GM19395 (cell line): ENCODE measurements around the gene VEZF1.
A peak's percentile ranks its signal among the peaks of the same experiment; 100 is the strongest.

Experiments used
- ATAC-seq: cut with Tn5 transposase; IDR thresholded peaks from one replicate; pipeline ENCODE4 v1.9.1; 2021; ENCODE audit warnings: mild to moderate bottlenecking, moderate library complexity; ENCODE audit not compliant: unreplicated experiment

Gene VEZF1

DNA sequence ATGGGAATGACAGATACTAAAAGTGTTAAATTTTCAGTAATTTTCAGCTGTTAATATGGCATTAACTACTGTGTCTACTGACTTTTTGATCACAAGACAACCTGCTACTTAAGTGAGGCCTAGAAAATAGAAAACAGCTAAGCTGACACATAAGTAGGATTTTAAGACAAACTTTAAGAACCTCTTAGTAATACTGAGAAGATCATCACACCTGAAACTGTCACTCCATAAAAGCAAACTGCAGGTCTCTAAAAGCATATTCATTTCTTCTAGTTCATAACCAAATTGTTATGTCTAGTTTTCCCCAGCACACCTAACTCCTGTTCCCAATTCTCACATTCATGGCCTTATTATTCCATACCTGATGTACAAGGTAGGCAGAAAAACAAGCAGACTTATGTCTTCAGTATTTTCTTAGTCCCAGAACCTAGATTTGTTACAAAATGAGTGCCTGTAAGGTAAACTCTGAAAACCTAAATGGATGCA lies 11.0 kb upstream of the VEZF1 start:
- no peak for ATAC-seq

- no peak for ATAC-seq
Observed at GRCh38 chr17:57997085-57997809, 9.2 kb upstream of the VEZF1 start.

DNA sequence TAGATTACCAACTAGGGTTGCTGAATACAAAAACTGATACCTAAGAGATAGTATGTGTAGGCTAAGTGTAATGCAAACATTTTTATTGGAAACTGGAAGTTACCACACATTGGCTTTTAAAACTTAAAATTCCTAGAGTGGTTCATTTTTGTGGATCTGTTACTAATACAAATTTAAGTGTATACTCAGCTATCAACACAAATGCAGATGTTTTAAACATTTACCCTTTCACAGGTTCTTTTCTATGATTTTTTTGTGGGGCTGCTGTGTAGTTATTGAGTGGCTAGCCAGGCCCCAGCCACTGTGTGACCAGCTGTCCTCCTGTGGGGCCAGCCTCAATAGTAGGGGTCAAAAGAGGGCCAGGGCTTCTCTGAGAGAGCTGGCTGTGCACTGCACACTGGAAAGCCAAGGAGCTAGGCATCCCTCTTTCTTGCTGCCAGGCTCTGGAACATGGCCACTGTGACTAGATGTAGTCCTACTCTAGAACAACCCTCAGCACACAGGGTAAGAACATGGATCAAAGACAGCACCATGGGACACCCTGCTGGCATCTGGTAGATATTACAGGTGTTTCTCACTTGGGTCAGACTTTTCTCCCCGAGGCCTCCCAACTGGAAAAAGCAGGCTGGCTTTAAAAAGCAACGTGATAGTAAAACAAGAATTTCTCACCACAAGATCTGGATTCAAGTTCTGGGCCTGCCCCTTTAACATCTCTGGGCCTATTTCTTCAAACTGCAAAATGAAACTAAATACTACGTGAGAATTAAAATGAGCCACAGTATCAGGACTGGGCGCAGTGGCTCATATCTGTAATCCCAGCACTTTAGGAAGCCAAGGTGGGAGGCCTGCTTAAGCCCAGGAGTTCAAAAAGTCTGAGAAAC lies 7.3 kb upstream of the VEZF1 start:
- no peak for ATAC-seq

- ATAC-seq: no peak
Observed at GRCh38 chr17:57994436-57994835, 6.4 kb upstream of the VEZF1 start.

GRCh38 chr17:57993471-57994365 lies 5.7 kb upstream of the VEZF1 start:
- ATAC-seq: no peak

- ATAC-seq: no peak
Observed at GRCh38 chr17:57991537-57991936, 3.5 kb upstream of the VEZF1 start.

GRCh38 chr17:57990037-57990436 lies 2.0 kb upstream of the VEZF1 start:
- no peak for ATAC-seq

DNA sequence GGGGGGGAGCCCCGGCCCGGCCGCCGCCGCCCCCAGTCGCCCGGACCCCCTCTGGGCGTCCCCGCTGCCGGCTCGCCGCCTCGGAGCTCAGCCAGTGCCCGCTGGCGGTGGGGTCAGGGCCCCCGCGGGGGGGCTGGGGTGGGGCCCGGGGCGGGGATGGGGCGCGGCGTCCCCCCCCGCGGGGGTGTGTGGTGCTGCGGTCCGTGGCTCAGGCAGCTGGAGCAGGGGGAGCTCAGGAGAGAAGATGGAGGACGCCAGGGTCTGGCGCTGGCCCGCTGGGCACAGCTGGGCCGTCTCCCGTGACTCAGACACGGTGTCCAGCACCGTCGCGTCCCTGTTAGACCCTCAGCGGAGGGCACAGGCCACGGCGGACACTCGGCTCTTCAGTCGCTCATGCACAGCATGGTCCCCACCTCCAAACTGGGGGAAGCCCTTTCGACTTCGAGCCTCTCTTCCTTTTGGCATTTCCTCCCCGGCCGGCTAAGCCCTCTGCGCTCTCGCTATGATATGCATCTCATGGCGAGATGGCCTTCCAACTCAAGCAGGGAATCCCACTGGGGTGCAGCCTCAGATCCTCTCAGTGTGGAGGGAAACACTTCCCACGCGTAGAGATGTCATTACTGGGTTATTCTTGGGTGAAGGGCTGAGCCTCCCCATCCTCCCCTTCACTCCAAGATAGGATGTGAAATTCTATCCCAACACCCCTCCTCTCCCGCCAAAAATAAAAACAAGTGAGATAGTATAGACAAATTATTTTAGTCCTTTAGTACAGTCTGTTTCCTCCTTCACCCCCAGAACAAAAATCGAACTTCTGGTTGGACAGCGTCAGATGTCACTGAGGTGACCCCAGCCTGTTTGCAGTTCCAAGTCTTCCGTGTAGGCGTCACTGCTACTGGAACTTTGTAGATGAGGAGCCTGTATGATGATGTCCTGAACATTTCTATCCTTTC lies 522 bp upstream of the VEZF1 start:
- peak; percentile 73 for ATAC-seq

- ATAC-seq: no peak
Observed at GRCh38 chr17:57986841-57987580, 1.0 kb downstream of the VEZF1 start.

GRCh38 chr17:57985675-57985974 lies 2.4 kb downstream of the VEZF1 start:
- ATAC-seq: no peak

DNA sequence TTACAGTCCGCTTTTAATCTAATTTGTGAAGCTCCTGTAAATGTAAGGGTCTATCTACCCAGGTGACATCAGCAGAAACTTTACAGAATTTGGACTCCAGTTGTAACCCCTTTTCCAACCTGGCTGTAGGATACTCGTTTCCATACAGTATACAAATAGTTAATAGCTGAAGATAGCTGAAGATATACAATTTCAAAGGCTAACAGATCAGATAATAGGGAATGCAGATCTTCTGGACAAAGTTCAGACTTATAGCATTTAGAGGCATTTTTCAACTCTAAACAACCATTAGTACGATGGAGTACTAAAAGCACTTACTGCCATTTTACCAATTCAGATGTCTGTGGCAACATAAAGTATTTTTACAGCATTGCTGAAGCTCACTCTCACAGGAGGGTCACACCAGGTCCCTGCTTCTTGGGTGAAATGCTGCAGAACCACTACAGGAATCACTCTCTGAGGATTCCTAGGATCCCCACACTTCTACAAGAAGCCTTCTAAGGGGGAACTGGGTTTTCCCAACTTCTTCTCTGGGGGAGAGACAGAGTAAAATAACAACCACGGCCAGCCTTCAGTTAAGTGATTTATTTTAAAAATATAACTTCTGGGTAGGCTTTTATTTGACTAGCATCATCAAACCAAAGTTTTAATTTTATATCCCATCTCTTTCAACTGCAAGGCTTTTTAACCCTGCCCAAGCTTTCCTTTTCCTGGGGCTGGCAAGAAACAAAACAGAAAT lies 2.9 kb downstream of the VEZF1 start:
- no peak for ATAC-seq

DNA sequence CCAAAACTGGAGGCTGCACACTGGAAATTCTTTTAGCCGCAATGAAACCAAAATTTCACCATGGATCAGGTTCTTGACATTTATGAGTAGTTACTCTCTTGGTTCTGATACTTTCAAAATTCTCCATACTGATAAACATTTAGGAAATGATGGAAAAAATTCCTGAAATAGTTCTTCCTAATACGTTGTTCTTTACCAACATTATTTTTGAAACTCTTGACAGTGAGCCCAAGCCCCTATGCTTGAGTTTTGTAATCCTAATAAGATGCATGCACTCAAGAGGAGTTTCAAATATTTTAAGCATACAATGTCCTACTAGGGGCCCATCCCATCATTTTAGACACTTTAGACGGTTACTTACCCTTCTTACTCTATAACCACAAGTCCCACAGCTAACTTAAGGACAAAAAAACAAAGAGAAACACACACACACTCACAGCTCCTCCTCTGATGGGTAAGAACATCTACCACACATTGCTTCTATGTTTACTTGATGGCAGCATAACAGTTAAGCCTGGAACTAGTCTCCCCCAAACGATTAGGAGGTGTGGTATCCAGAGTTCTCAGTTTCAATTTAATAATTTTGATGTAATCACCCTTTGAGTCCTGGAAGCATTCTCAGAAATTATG lies 3.7 kb downstream of the VEZF1 start:
- no peak for ATAC-seq

DNA sequence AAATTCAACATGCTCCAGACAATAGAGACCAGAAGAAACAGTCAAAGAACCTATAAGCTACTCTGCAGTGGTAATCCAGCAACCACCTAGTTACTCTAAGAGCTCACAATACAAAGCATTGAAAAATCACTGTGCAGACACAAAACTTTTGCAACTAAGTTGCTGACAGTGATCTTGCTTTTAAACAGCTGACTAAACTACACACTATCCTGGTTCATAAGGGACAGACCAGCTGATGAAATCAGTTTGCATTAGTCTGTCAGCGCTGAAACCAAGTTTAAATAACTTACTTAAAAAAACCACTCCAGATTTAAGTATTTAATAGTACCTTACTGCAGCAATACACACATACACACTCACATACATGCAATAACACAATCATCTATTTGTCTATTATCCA lies 4.6 kb downstream of the VEZF1 start:
- no peak for ATAC-seq

DNA sequence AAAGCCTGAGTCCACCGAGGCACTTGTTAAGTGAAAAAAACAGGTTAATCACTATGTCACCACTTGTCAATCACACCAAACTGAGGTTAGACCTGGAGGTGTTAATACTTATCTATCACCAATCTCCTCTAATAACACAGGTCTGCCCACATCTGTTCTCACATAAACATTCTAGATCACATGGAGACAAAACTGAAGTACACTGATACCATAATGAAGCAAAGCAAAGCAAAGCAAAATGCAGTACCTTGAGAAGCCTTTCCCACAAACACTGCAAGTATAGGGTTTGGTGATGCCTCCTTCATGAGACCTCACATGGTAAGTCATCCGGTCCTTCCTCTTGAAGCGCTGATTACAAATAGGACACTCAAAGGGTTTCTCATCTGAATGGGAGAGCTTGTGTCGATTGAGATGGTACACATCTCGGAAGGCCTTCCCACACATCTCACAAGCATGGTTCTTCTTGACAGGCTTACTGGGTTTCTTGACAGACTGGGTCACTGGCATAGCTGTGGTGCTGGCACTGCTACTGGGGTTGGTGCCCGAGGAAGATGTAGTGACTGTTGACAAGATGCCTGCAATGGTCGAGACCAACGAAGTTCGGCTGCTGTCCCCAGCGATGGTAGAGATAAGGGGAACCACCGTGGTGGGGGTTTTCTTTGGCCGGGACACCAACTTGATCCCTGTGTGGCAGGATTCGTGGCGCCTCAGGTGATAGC lies 5.4 kb downstream of the VEZF1 start:
- no peak for ATAC-seq

DNA sequence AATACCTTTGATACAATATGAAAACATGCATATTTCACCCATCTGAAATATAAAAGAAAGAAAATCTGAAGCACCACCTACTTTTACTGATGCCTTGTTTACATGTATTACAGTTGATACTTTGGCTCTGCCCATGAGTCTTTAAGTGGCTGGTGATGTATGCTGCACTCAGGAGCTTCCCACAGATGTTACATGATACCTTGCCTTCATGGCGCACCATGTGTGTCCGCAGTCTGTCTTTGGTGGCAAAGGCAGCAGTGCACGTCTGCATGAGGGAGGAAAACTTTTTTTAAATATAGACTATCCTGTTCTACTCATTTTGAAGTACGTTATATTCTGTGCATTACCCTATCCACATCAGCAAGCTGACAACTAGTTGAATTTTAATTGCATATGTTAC lies 7.5 kb downstream of the VEZF1 start:
- ATAC-seq: no peak

DNA sequence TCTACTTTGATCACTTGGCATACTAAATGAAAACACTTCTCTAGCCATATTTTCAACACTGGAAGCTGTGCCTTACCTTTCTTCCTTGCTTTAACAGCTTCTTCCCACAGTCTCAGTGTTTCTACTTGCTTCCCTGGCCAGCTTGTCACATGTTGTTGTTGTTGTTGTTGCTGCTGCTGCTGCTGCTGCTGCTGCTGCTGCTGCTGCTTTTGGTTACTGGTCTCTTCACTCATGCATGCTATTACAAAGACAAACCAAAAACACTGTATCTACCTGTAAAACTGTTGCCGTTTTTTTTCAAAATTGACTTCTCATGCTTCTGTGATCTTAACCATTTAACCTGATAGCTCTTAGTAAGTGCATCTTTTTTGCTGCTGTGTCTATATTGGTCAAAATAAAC lies 9.0 kb downstream of the VEZF1 start:
- no peak for ATAC-seq

GRCh38 chr17:57976594-57976993 lies 11.5 kb downstream of the VEZF1 start:
- ATAC-seq: no peak

DNA sequence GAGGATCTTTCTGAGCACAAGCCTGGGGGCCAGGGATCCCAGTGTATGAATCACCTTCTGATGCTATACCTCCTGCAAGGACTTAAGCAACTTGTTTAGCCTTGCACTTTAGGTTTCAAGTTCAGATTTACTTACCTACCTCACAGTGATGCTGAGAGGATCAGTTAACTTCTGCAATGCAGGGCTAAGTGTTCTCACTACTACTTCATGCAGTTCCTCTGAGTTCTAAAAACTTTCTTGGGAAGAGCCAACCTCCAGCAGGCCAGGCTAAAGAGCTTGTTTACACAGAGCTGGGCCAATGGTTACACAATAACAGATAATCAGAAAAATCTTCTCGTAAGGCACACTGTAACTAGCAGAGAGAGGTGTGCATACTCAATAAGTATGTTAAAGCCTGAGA lies 13.0 kb downstream of the VEZF1 start:
- ATAC-seq: no peak
